Activated CD4-positive, alpha-beta T cell treated with anti-CD3 and anti-CD28 coated beads, Interleukin-2, amount 10 ng/mL, durations not matched to agents 24 days and 14 days (primary cell): ENCODE results near the gene LY86. TPM values are rescaled to one million over a fixed set of nuclear protein-coding genes. Genes with fewer than 3 reads are reported as not detected.
A peak's percentile ranks its signal among the peaks of the same experiment; 100 is the strongest.

Source experiments
- DNase-seq: peaks from one replicate; pipeline ENCODE4 v3.0.0; 2022
- H3K27ac Mint-ChIP-seq: one replicate; pipeline ENCODE4 v1.8.0; 2022; ENCODE audit warnings: mild to moderate bottlenecking, mixed read lengths
- H3K27me3 Mint-ChIP-seq: one replicate; pipeline ENCODE4 v1.8.0; 2022; ENCODE audit warnings: mixed read lengths
- H3K36me3 Mint-ChIP-seq: one replicate; pipeline ENCODE4 v1.8.0; 2022; ENCODE audit warnings: low read depth, mild to moderate bottlenecking, mixed read lengths
- H3K4me1 Mint-ChIP-seq: one replicate; pipeline ENCODE4 v1.8.0; 2021; ENCODE audit warnings: mixed read lengths
- H3K4me3 Mint-ChIP-seq: one replicate; pipeline ENCODE4 v1.8.0; 2022; ENCODE audit warnings: mild to moderate bottlenecking, moderate library complexity, mixed read lengths
- H3K9me3 Mint-ChIP-seq: one replicate; pipeline ENCODE4 v1.8.0; 2021; ENCODE audit warnings: mixed read lengths
- intact Hi-C: fragments of 100-400 bp; cut with micrococcal nuclease; formaldehyde crosslinking; loops from one replicate; pipeline ENCODE4 v1.15.1; 2023
- total RNA-seq: library from RNA; stranded (reverse); gene quantifications from 2 replicates; pipeline ENCODE4 v1.2.3, GENCODE V29; 2022

LY86 gene
- total RNA-seq, 1 donor from 2014 or later, result 1.2 TPM

DNA sequence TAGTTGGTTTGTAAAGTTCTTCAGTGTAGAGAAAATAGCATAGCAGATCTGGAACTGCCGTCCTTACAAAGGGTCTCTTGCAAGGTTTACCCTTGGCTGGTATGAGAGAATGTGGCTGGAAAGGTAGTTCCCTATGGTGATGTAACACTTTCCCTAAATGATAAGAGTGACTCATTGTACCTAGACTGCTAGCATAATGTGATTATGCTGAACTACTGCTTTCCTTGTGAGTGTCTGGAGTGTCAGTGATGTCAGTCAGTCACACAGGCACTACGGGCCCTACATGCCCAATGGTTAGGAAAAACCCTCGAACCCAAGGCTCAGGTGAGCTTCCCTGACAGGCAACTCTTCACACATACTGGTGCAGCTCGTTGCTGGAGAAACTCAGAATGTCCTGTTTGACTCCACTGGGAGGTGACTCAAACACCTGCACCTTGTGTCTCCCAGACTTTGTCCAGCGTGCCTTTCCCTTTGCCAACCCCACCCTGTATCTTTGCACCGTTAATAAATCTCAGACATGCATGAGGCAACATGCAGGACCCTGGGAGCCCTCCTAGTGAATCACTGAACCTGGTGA lies 28.4 kb upstream of the LY86 start:
- H3K27ac Mint-ChIP-seq, result no peak overlapping the region
- H3K36me3 Mint-ChIP-seq, result peaks cover 3% of the 10 kb centered on the region
- peaks cover 21% of the 10 kb centered on the region for H3K9me3 Mint-ChIP-seq
- no peak overlapping the region for H3K4me3 Mint-ChIP-seq
- intact Hi-C loops, result loop anchor here (5.0 kb wide), 1 partner anchor 97 kb away; no protein-coding TSS in a partner anchor
- DNase-seq, result peak; percentile 56
- H3K27me3 Mint-ChIP-seq, result peaks cover 10% of the 10 kb centered on the region
- peaks cover 55% of the 10 kb centered on the region for H3K4me1 Mint-ChIP-seq

DNA sequence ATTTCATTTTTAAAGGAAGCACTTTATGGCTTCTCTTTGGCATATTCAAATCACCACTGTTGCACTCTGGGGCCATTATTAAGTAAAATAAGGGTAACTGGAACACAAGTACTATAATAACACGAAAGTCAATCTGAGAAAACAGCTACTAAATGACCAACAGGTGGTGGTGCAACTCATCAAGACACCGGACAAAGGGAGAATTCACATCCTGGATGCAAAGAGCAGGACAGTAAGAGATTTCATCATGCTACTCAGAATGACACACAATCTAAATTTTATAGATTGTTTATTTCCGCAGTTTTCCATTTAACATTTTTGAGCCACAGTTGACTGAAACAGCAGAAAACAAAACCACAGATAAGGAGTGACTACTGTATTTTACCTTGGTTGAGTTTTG lies 27.6 kb upstream of the LY86 start:
- Mint-ChIP-seq H3K9me3 (peaks cover 21% of the 10 kb centered on the region), H3K4me1 (peaks cover 55% of the 10 kb centered on the region), H3K4me3 (no peak overlapping the region), H3K36me3 (peaks cover 3% of the 10 kb centered on the region), H3K27me3 (peaks cover 9% of the 10 kb centered on the region), H3K27ac (no peak overlapping the region)
- intact Hi-C loops, result loop anchor here (5.0 kb wide), 1 partner anchor 96 kb away; no protein-coding TSS in a partner anchor
- peak; percentile 37 for DNase-seq

DNA sequence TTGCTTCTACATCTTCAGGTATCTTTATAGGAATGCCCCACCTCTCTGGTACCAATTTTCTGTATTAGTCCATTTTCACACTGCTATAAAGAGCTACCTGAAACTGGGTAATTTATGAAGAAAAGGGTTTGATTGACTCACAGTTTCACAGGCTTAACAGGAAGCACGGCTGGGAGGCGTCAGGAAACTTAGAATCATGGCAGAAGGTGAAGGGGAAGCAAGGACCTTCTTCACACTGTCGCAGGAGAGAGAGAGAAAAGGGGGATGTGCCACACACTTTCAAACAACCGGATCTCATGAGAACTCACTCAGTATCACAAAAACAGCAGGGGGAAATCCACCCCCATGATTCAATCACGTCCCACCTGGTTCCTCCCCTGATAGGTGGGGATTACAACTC lies 24.4 kb upstream of the LY86 start:
- Mint-ChIP-seq H3K4me3 (no peak overlapping the region), H3K27ac (peak overlapping the region; percentile 12), H3K4me1 (peaks cover 36% of the 10 kb centered on the region), H3K27me3 (peaks cover 4% of the 10 kb centered on the region), H3K36me3 (peaks cover 7% of the 10 kb centered on the region), H3K9me3 (peaks cover 21% of the 10 kb centered on the region)
- intact Hi-C loops, result loop anchor here (5.0 kb wide), 1 partner anchor 93 kb away; no protein-coding TSS in a partner anchor
- no peak for DNase-seq

DNA sequence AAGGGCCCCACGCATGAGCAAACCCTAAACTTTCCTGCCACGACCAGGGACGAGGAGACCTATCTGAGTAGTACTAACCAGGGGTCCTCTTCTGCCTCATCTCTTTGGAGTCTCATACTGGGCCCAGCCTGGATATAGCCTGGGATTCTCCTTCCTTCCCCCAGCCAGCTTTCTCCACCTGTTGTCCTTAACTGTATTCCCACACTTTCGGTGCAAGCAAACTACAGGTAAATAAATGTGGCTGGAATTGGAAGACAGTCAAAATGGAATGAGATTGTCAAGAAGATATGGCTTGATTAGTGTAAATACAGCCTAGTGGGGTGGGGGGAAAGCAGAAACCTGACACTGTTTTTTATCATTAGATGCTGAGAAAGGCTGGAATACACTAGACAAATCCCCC lies 23.5 kb upstream of the LY86 start:
- intact Hi-C loops, result no loop called here
- DNase-seq, result no peak
- Mint-ChIP-seq H3K27me3 (peaks cover 6% of the 10 kb centered on the region), H3K4me1 (peaks cover 30% of the 10 kb centered on the region), H3K36me3 (peaks cover 8% of the 10 kb centered on the region), H3K9me3 (peaks cover 21% of the 10 kb centered on the region), H3K4me3 (no peak overlapping the region), H3K27ac (no peak overlapping the region)

DNA sequence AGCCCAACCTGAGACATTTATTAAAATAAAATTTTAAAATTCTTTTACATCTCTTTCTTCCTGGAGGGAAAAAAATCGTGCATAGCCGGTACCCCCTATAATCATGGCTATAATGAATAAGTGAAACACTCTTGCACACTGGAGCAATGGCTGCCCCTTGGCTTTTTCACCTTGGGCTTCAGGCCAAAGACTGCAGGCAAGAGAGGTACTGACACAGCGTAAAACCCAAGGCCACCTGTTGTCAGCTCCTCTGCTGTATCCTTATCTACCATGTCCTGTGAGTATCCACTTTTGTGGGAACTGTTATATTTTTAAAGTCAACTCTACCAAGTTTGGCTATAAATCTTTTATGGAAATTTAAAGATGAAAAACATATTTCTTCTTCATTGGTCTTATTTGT lies 23.0 kb upstream of the LY86 start:
- H3K27ac Mint-ChIP-seq, result no peak overlapping the region
- H3K4me3 Mint-ChIP-seq, result no peak overlapping the region
- intact Hi-C loops, result no loop called here
- peaks cover 22% of the 10 kb centered on the region for H3K9me3 Mint-ChIP-seq
- no peak for DNase-seq
- peaks cover 8% of the 10 kb centered on the region for H3K27me3 Mint-ChIP-seq
- H3K4me1 Mint-ChIP-seq, result peaks cover 26% of the 10 kb centered on the region
- peaks cover 8% of the 10 kb centered on the region for H3K36me3 Mint-ChIP-seq

DNA sequence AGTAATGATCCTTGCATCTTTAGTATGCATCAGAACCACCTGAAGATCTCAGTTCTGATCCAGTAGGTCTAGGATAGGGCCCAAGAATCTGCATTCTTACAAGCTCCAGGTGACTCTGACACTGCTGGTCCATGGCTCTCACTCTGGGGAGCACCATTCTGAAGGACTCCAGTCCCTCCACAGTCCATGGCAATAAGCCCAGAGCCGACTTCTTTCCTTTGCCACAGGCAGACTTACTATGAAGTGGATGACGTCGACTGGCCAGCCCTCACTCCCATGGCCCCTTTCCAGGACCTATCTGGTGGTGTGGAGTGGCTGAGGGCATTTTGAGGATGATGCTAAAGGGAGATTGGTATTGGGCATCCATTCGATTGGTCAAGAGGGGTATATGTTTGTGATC lies 21.8 kb upstream of the LY86 start:
- DNase-seq, result no peak
- Mint-ChIP-seq H3K27me3 (peaks cover 14% of the 10 kb centered on the region), H3K36me3 (peaks cover 11% of the 10 kb centered on the region), H3K4me1 (peaks cover 21% of the 10 kb centered on the region), H3K4me3 (no peak overlapping the region), H3K9me3 (peaks cover 30% of the 10 kb centered on the region), H3K27ac (no peak overlapping the region)
- intact Hi-C loops, result no loop called here

DNA sequence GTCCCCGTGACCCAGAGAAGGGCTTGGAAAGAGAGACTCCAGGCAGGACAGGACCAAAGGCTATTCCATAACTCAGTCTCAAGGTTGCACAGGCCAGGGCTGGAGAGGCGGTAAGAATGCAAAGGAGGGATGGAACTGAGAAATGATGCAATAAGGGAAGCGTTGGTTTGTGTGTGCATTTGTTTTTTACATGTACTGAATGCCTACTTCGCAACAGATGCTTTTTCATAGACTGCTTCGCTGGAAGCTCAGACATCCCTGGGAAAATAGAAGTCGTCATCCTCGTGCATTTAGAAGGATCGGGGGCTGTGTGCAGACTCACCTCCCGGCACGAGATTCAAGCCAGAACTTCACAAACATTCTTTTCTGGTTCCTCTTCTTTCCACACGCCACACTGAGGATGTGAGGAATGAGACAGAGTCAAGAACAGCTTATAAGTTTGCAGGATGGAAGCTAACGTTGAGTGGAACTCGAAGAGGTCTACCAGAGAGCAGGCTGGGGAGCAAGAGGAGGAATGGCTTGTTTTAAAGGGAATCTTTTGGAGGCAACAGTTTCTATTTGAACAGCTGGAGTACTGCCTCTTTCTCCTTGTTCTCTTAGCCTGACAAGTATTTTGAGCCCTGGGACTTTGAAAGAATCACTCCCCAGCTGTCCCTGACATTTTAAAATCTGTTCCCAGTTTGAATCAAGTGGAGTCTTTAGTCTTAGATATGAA lies 19.3 kb upstream of the LY86 start:
- intact Hi-C loops, result no loop called here
- Mint-ChIP-seq H3K27ac (no peak overlapping the region), H3K9me3 (peaks cover 17% of the 10 kb centered on the region), H3K4me3 (no peak overlapping the region), H3K4me1 (peaks cover 5% of the 10 kb centered on the region), H3K36me3 (peaks cover 8% of the 10 kb centered on the region), H3K27me3 (peaks cover 21% of the 10 kb centered on the region)
- DNase-seq, result peak; percentile 30

DNA sequence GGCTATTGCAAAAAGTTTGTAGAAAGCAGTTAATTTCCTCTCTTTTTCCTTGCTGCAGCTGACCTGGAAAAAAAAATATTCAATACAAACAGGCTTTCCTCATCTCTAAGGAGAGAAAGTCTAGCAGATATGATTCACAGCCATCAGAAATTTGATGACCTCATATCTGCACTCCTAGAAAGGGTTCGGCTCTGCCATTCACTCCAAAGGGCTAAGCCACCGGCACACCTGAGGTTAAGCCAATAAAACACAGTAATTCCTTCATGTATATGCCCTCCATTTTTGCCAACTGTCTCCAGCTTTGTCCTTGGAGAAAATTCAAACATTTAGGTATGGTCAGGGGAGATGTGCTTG lies 18.7 kb upstream of the LY86 start:
- peaks cover 8% of the 10 kb centered on the region for H3K36me3 Mint-ChIP-seq
- H3K4me3 Mint-ChIP-seq, result no peak overlapping the region
- DNase-seq, result no peak
- H3K27ac Mint-ChIP-seq, result no peak overlapping the region
- intact Hi-C loops, result no loop called here
- H3K9me3 Mint-ChIP-seq, result peaks cover 15% of the 10 kb centered on the region
- peaks cover 1% of the 10 kb centered on the region for H3K4me1 Mint-ChIP-seq
- H3K27me3 Mint-ChIP-seq, result peaks cover 21% of the 10 kb centered on the region

DNA sequence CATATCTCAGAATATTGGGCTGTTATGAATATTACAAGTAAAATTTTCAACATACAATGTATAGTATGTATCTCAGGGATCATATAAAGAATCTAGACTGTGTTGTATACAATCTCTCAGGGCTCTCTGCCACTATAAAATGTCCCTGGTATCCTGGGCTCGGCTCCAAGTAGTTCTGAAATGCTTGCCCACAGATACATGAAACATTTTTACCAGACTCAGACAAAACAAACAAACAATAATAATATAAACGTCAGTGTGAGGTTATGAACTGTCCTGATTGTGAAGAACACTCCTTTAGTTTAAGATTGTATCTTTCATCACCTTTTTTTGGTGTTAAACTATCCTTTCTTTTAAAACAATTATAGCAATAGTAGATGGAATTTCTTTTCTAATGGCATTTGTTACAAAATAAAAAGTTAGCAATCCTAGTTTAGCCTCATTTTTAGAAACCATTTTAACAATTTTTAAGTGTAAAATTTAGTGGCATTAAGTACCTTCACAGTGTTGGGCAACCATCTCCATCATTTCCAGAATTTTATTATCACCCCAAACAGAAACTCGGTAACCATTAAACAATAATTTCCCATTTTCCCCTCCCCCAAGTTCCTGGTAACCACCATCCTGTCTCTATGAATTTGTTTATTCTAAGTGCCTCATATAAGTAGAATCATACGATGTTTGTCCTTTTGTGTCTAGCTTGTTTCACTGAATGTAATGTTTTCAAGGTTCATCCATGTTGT lies 17.4 kb upstream of the LY86 start:
- intact Hi-C loops, result no loop called here
- peaks cover 19% of the 10 kb centered on the region for H3K9me3 Mint-ChIP-seq
- peaks cover 21% of the 10 kb centered on the region for H3K27me3 Mint-ChIP-seq
- DNase-seq, result no peak
- no peak overlapping the region for H3K27ac Mint-ChIP-seq
- H3K4me1 Mint-ChIP-seq, result peaks cover 1% of the 10 kb centered on the region
- peaks cover 8% of the 10 kb centered on the region for H3K36me3 Mint-ChIP-seq
- H3K4me3 Mint-ChIP-seq, result no peak overlapping the region

DNA sequence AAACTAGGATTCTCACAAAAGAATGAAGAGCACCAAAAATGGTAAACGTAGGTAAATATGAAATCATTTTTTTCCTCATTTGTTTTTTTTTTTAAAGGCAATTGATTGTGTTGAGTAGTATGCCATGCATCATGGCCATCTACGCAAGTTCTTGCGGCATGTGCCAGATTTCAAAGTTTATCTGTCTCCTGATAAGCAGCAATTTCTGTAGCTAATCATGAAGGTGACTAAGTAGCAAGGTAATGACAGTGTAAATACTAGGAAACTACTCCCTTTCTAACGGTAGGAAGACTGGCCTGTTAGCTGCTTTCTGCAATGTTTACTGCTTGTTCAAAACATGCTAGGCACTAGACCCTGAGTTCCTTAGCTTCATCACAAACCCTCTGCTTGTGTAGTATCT lies 13.4 kb upstream of the LY86 start:
- intact Hi-C loops, result no loop called here
- DNase-seq, result no peak
- Mint-ChIP-seq H3K4me3 (no peak overlapping the region), H3K27me3 (peaks cover 17% of the 10 kb centered on the region), H3K27ac (no peak overlapping the region), H3K4me1 (peaks cover 6% of the 10 kb centered on the region), H3K9me3 (peaks cover 27% of the 10 kb centered on the region), H3K36me3 (peaks cover 7% of the 10 kb centered on the region)

DNA sequence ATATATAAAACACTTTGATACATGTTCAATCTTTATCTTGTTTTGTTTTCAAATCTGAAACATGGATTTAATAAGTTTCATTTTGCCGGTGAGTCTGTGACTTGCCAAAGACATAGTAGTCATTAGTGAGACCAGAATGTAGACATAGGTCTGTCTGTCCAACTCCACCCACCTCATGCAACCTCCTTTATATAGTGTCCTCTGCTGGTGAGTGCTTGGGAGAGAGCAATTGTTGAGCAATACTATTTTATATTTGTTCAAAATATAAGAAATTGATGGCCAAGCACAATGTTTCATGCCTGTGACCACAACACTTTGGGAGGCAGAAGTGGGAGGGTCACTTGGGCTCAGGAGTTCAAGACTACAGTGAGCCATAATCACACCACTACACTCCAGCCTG lies 10.8 kb upstream of the LY86 start:
- H3K27ac Mint-ChIP-seq, result no peak overlapping the region
- H3K36me3 Mint-ChIP-seq, result peaks cover 3% of the 10 kb centered on the region
- intact Hi-C loops, result no loop called here
- peaks cover 13% of the 10 kb centered on the region for H3K4me1 Mint-ChIP-seq
- H3K27me3 Mint-ChIP-seq, result peaks cover 4% of the 10 kb centered on the region
- DNase-seq, result no peak
- H3K4me3 Mint-ChIP-seq, result no peak overlapping the region
- peaks cover 23% of the 10 kb centered on the region for H3K9me3 Mint-ChIP-seq

DNA sequence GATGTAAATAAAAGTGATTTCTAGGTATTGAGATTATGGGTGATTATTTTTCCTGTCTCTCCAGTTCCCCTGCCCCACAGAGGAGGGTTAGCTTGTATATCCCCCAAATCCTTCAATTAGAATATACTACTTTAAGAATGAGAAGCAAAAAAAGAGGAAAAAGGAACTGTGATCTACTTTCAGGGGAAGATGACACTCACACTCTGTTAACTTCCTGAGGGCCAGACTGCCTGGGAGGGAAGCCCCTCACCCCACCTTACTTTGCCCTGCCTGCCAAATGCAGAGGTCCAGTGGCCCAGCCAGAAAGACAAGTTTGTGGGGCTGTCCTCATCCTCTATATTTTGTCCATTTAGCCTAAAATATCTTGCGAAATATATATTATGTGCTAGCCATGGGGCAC lies 9.2 kb upstream of the LY86 start:
- no peak for DNase-seq
- intact Hi-C loops, result no loop called here
- Mint-ChIP-seq H3K9me3 (peaks cover 28% of the 10 kb centered on the region), H3K36me3 (peaks cover 5% of the 10 kb centered on the region), H3K27ac (peak overlapping the region; percentile 39), H3K27me3 (peaks cover 2% of the 10 kb centered on the region), H3K4me1 (peaks cover 18% of the 10 kb centered on the region), H3K4me3 (no peak overlapping the region)

DNA sequence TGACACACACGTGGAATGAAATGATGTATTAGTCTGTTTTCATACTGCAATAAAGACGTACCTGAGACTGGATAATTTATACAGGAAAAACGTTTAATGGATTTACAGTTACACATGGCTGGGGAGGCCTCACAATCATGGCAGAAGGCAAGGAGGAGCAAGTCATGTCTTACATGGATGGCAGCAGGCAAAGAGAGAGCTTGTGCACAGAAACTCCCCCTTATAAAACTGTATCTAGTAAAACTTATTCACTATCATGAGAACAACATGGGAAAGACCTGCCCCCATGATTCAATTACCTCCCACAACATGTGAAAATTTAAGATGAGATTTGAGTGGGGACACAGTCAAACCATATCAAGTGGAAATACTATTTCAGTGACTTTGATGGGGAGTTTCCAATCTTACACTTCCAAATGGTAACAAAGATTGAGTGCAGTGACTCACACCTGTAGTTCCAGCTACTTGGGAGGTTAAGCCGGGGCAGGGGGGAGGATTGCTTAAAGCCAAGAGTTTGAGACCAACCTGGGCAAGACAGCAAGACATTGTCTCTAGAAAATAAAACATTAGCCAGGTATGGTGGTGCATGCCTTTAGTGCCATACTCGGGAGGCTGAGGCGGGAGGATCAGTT lies 8.2 kb upstream of the LY86 start:
- Mint-ChIP-seq H3K27me3 (peaks cover 2% of the 10 kb centered on the region), H3K9me3 (peaks cover 26% of the 10 kb centered on the region), H3K27ac (peak overlapping the region; percentile 68), H3K4me1 (peaks cover 25% of the 10 kb centered on the region), H3K36me3 (peaks cover 5% of the 10 kb centered on the region), H3K4me3 (no peak overlapping the region)
- DNase-seq, result peak; percentile 49
- intact Hi-C loops, result no loop called here

DNA sequence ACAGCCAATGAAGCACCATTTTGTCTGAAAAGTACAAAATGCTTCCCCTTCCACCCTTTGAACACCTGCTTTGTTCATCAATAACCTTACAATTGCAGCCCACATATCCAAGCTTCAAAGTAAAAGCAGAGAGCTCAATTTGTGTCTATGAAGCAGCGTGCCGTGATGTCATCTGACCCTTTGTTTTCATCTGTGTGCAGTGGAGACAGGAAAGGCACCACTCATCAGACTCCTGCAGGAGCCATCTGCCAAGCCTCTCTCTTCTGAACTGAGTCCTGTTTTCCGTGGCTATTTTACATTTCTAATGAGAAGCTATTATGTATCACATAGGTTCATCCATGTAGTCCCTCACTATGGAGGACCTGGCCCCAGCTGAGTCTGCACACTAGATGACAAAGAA lies 7.5 kb upstream of the LY86 start:
- H3K9me3 Mint-ChIP-seq, result peaks cover 24% of the 10 kb centered on the region
- H3K4me3 Mint-ChIP-seq, result no peak overlapping the region
- no peak overlapping the region for H3K27ac Mint-ChIP-seq
- intact Hi-C loops, result no loop called here
- DNase-seq, result peak; percentile 64
- H3K4me1 Mint-ChIP-seq, result peaks cover 25% of the 10 kb centered on the region
- peaks cover 5% of the 10 kb centered on the region for H3K36me3 Mint-ChIP-seq
- peaks cover 2% of the 10 kb centered on the region for H3K27me3 Mint-ChIP-seq
